Endothelial cell of umbilical vein (primary cell): ENCODE data around the gene GPRC5D. TPM values are rescaled to one million over a fixed set of nuclear protein-coding genes. Genes with fewer than 3 reads are reported as not detected.

ENCODE experiments used
- BruUV-seq: library from RNA; stranded (reverse); fragments of 400-500 nt; replicated peaks from 2 replicates; lab custom pipeline; 2021; lab: Mats Ljungman, UMichigan
- CTCF ChIA-PET: fragments of 300-600, 350-600 bp; sonication (Branson Sonifier 250); formaldehyde crosslinking; loops from one replicate; lab custom pipeline; 2021; ENCODE audit warnings: antibody characterized with exemption, inconsistent platforms; lab: Charles Lee
- POLR2A ChIA-PET: fragments of 300-600, 350-600 bp; sonication (Branson Sonifier 250); formaldehyde crosslinking; loops from one replicate; lab custom pipeline; 2021; ENCODE audit warnings: antibody characterized with exemption, inconsistent platforms; lab: Charles Lee
- DNase-seq: peaks from one replicate; pipeline ENCODE4 v3.0.0-alpha.2; 2011; ENCODE audit warnings: low read depth, low spot score
- FAIRE-seq: peaks from 2 replicates; lab custom pipeline; 2011; peaks lifted over from hg19 to GRCh38; lab: Jason Lieb, UNC
- H2AFZ ChIP-seq: 2 replicates; pipeline ENCODE4 v1.6.0; 2012; ENCODE audit warnings: low read depth, low read length, control low read depth, inconsistent platforms
- H3K27ac ChIP-seq: 2 replicates; pipeline ENCODE4 v1.5.1; 2011; ENCODE audit warnings: low read depth, mild to moderate bottlenecking, control low read depth, low read length, moderate library complexity; ENCODE audit not compliant: insufficient read depth
- H3K27me3 ChIP-seq, 2 experiments: 2 replicates each; pipeline versions ENCODE4 v1.6.0 to v1.6.1; 2011; ENCODE audit warnings: low read length in 2 of 2, mixed read lengths in 1 of 2; ENCODE audit not compliant: control insufficient read depth in 2 of 2, insufficient read depth in 2 of 2
- H3K36me3 ChIP-seq, 2 experiments: 2 replicates in 1 of 2; 3 replicates in 1 of 2; pipeline ENCODE4 v1.5.1; 2011; ENCODE audit warnings: low read length in 2 of 2, mild to moderate bottlenecking in 1 of 2, moderate library complexity in 1 of 2; ENCODE audit not compliant: control insufficient read depth in 2 of 2, insufficient read depth in 2 of 2; ENCODE audit errors: extremely low read depth in 1 of 2
- H3K4me1 ChIP-seq: 3 replicates; pipeline ENCODE4 v1.5.1; 2011; ENCODE audit warnings: mild to moderate bottlenecking, low read length; ENCODE audit not compliant: control insufficient read depth, insufficient read depth; ENCODE audit errors: extremely low read depth
- H3K4me2 ChIP-seq: 2 replicates; pipeline ENCODE4 v1.6.1; 2011; ENCODE audit warnings: low read length, control low read depth, mixed read lengths; ENCODE audit not compliant: insufficient read depth
- H3K4me3 ChIP-seq, 3 experiments: fragments of 200-600 bp in 1 of 3; sonication (generic), shearing (Covaris generic) in 1 of 3; replicated peaks in 1 of 3; 2 replicates each; pipeline ENCODE4 v1.5.1; 2011 to 2016; ENCODE audit warnings: control low read depth in 3 of 3, low read length in 3 of 3, mild to moderate bottlenecking in 2 of 3, inconsistent platforms in 1 of 3, low read depth in 1 of 3, moderate library complexity in 1 of 3; ENCODE audit not compliant: insufficient read depth in 1 of 3
- H3K79me2 ChIP-seq: 2 replicates; pipeline ENCODE4 v1.6.0; 2012; ENCODE audit warnings: low read length, inconsistent platforms; ENCODE audit not compliant: control insufficient read depth, insufficient read depth
- H3K9ac ChIP-seq: replicated peaks from 2 replicates; pipeline ENCODE3; 2011; ENCODE audit warnings: low read length, control low read depth; ENCODE audit not compliant: insufficient read depth; ENCODE audit errors: extremely low read depth
- H3K9me1 ChIP-seq: replicated peaks from 3 replicates; pipeline ENCODE4 v1.6.0; 2011; ENCODE audit warnings: mild to moderate bottlenecking, low read length; ENCODE audit not compliant: control insufficient read depth, insufficient read depth; ENCODE audit errors: extremely low read depth
- H3K9me3 ChIP-seq: replicated peaks from 2 replicates; pipeline ENCODE4 v1.5.1; 2012; ENCODE audit warnings: low read length, inconsistent platforms; ENCODE audit not compliant: control insufficient read depth, insufficient read depth
- H4K20me1 ChIP-seq: replicated peaks from 2 replicates; pipeline ENCODE3; 2011; ENCODE audit warnings: mild to moderate bottlenecking, low read length; ENCODE audit not compliant: control insufficient read depth, insufficient read depth; ENCODE audit errors: extremely low read depth
- EZH2 ChIP-seq: IDR thresholded peaks from 2 replicates; pipeline ENCODE4 v1.6.1; 2012; ENCODE audit warnings: borderline replicate concordance, low read depth, mild to moderate bottlenecking, moderate library complexity, low read length, inconsistent platforms; ENCODE audit not compliant: severe bottlenecking
- FOS ChIP-seq: IDR thresholded peaks from 2 replicates; pipeline ENCODE4 v1.6.1; 2011; ENCODE audit warnings: mild to moderate bottlenecking, low read length, moderate library complexity, borderline replicate concordance; ENCODE audit not compliant: insufficient read depth
- GATA2 ChIP-seq: IDR thresholded peaks from 2 replicates; pipeline ENCODE4 v1.7.0; 2011; ENCODE audit warnings: low read depth, mild to moderate bottlenecking, moderate library complexity, mixed read lengths, low read length; ENCODE audit not compliant: insufficient read length, insufficient read depth
- JUN ChIP-seq: IDR thresholded peaks from 2 replicates; pipeline ENCODE4 v1.6.1; 2011; ENCODE audit warnings: borderline replicate concordance, low read depth; ENCODE audit not compliant: insufficient read length, insufficient read depth
- MYC ChIP-seq: IDR thresholded peaks from one replicate; pipeline ENCODE4 v1.6.1; 2011; ENCODE audit warnings: mild to moderate bottlenecking, low read depth, low read length
- POLR2A ChIP-seq: IDR thresholded peaks from 2 replicates; pipeline ENCODE4 v1.6.1; 2012; ENCODE audit warnings: low read depth, mild to moderate bottlenecking, control low read depth, low read length
- POLR2AphosphoS5 ChIP-seq: IDR thresholded peaks from 2 replicates; pipeline ENCODE4 v1.6.1; 2012; ENCODE audit warnings: low read depth, mild to moderate bottlenecking, control low read depth, low read length, moderate library complexity; ENCODE audit not compliant: insufficient read depth
- dilution Hi-C: fragments of 300-500 bp; cut with MboI; formaldehyde crosslinking; loops from one replicate; pipeline ENCODE4 v1.15.0; 2019; ENCODE audit warnings: low sequenced_read_pairs; ENCODE audit not compliant: extremely low pct_ligation_motif_present
- intact Hi-C: fragments of 100-400 bp; cut with micrococcal nuclease; formaldehyde crosslinking; loops from one replicate; pipeline ENCODE4 v1.10.0; 2022
- polyA plus RNA-seq, 4 experiments: library from polyadenylated mRNA; depleted of rRNA in 3 of 4; stranded (reverse) in 3 of 4; unstranded in 1 of 4; fragments of >200 nt; gene quantifications; 2 replicates each; pipeline versions ENCODE4 v1.2.1 to v1.2.3, GENCODE V29; 2011 to 2012; ENCODE audit warnings: missing spikeins in 1 of 4
- total RNA-seq: library from RNA; stranded (reverse); gene quantifications from 2 replicates; pipeline ENCODE4 v1.2.3, GENCODE V29; 2021
- TF ChIP-seq, protein P1 (sequence below), 2 donors: IDR thresholded peaks; 1 replicate in 1 of 2; 2 replicates in 1 of 2; pipeline ENCODE4 v1.5.1; 2011; ENCODE audit warnings: low read length in 2 of 2, mild to moderate bottlenecking in 2 of 2, moderate library complexity in 2 of 2, control low read depth in 1 of 2, inconsistent platforms in 1 of 2, low read depth in 1 of 2; ENCODE audit not compliant: insufficient read depth in 1 of 2; ENCODE audit errors: extremely low read depth in 1 of 2
- TF ChIP-seq, protein P2 (sequence below): IDR thresholded peaks from 2 replicates; pipeline ENCODE4 v1.6.1; 2011; ENCODE audit not compliant: insufficient read depth, insufficient read length

The GPRC5D gene
- total and polyA plus RNA-seq, 2 donors (not counting 3 experiments of a cell fraction or from before 2014, with no cell fraction given), result not detected

DNA sequence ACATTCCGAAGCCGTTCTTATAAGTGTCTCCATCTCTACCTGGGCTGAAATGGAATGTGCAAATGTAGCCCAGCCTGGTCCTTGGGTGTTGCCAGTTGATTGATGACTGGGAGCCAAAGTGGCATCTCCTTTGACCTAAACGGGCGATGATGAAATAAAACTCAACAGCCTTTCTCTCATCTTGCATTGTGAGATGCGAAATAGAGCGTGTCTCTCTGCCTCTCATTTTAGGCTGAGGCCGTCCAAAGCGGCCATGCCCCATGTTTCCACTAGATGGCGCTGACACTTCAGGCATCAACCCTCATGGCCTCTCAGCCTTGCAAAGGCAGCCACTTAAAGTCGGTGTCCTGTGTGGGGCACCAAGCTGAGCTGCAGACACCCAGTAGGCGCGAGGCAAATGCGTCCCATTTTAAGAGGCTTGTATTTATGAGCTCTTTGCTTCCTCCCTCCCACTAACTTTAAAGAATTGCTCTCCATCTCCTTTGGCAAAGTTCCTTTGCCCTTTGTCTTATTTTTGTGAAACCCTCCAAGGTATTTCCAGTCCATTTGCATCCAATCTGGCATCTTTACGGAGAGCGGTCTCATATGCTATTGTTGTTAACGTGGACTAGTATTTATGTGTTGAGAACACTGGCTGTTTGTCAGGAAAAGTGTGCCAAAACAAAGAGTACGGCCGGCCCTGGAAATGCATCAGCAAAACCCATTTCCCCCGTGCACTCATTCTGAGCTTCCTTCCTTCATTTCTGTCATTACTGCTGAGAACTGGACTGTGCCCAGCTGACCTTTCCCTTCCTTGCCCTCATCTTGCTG lies 35.6 kb downstream of the GPRC5D start:
- peak overlapping the region in 1 of 3 experiments; percentile 15 for H3K4me3 ChIP-seq
- H3K9me3 ChIP-seq, result no peaks in the 10 kb centered on the region
- peak overlapping the region; percentile 74 for H3K9ac ChIP-seq
- H3K27ac ChIP-seq, result peak overlapping the region; percentile 88
- FAIRE-seq, result peak; percentile 99
- peaks cover 7% of the 10 kb centered on the region for H3K79me2 ChIP-seq
- no peaks in the 10 kb centered on the region for H3K9me1 ChIP-seq
- dilution Hi-C loops (no loop called here), intact Hi-C loops (loop anchor here (1.0 to 5.0 kb wide), 17 partner anchors 25 to 744 kb away; partner anchors contain the start of genes GPRC5A and HEBP1)
- peak; percentile 97 for DNase-seq
- POLR2A ChIA-PET, result interaction anchor here (0.6 to 1.3 kb wide), 2 partner anchors 25 to 78 kb away, joined by 4 read pairs; partner anchors contain the start of gene GPRC5A
- TF ChIP-seq, protein P1, sequence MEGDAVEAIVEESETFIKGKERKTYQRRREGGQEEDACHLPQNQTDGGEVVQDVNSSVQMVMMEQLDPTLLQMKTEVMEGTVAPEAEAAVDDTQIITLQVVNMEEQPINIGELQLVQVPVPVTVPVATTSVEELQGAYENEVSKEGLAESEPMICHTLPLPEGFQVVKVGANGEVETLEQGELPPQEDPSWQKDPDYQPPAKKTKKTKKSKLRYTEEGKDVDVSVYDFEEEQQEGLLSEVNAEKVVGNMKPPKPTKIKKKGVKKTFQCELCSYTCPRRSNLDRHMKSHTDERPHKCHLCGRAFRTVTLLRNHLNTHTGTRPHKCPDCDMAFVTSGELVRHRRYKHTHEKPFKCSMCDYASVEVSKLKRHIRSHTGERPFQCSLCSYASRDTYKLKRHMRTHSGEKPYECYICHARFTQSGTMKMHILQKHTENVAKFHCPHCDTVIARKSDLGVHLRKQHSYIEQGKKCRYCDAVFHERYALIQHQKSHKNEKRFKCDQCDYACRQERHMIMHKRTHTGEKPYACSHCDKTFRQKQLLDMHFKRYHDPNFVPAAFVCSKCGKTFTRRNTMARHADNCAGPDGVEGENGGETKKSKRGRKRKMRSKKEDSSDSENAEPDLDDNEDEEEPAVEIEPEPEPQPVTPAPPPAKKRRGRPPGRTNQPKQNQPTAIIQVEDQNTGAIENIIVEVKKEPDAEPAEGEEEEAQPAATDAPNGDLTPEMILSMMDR (IDR thresholded peaks at IDR 0.05; ENCODE audit: extremely low read depth in 1 of 2, insufficient read depth in 1 of 2, low read depth in 1 of 2, low read length in 2 of 2), result peak; percentile 96 to 97
- TF ChIP-seq, protein P2, sequence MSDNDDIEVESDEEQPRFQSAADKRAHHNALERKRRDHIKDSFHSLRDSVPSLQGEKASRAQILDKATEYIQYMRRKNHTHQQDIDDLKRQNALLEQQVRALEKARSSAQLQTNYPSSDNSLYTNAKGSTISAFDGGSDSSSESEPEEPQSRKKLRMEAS, result peak; percentile 43
- TF ChIP-seq POLR2A, result peak; percentile 21
- TF ChIP-seq FOS, result peak; percentile 77
- TF ChIP-seq JUN, result peak; percentile 81
- no peak for TF ChIP-seq EZH2
- peak; percentile 88 for TF ChIP-seq POLR2AphosphoS5
- peak; percentile 30 for TF ChIP-seq MYC
- peak; percentile 13 for TF ChIP-seq GATA2
- CTCF ChIA-PET, result interaction anchor here (0.6 to 5.4 kb wide), 51 partner anchors 9 to 1251 kb away, joined by 3 to 116 read pairs (median 4); partner anchors contain the start of genes EMP1, FAM234B, GPRC5A and GPRC5D
- no peaks in the 10 kb centered on the region for H3K27me3 ChIP-seq
- no peaks in the 10 kb centered on the region for H4K20me1 ChIP-seq
- peaks cover 0 to 5% of the 10 kb centered on the region in 2 experiments for H3K36me3 ChIP-seq
- no peak overlapping the region for H2AFZ ChIP-seq
- BruUV-seq, result TSS peak; percentile 95
- H3K4me1 ChIP-seq, result peaks cover 36% of the 10 kb centered on the region
- peak overlapping the region; percentile 69 for H3K4me2 ChIP-seq
